Adrenal gland (tissue), 5 donors: ENCODE measurements around the gene ZNF93.
"Not testable (repeated sequence)": the region's sequence is repeated elsewhere in the genome, so short reads cannot be mapped to it uniquely, and the experiment has no call there.

Experiments
- POLR2A ChIP-seq, 2 donors: fragments of 450-650 bp; IDR thresholded peaks; one replicate each; pipeline ENCODE4 v1.6.1; 2017; ENCODE audit warnings: antibody characterized with exemption in 2 of 2, mild to moderate bottlenecking in 2 of 2, moderate library complexity in 1 of 2
- TF ChIP-seq, protein P1 (sequence below), 6 experiments: fragments of 450-650 bp in 4 of 6; fragments of 200-600 bp in 2 of 6; sonication (generic) in 1 of 6; IDR thresholded peaks; 1 replicate in 5 of 6; 2 replicates in 1 of 6; pipeline versions ENCODE4 v1.5.1 to v1.8.0; 2016 to 2021; ENCODE audit warnings: antibody characterized with exemption in 6 of 6, mild to moderate bottlenecking in 2 of 6, moderate library complexity in 1 of 6
- donor health status: DM: no; HTN: no; CAD: no.

DNA sequence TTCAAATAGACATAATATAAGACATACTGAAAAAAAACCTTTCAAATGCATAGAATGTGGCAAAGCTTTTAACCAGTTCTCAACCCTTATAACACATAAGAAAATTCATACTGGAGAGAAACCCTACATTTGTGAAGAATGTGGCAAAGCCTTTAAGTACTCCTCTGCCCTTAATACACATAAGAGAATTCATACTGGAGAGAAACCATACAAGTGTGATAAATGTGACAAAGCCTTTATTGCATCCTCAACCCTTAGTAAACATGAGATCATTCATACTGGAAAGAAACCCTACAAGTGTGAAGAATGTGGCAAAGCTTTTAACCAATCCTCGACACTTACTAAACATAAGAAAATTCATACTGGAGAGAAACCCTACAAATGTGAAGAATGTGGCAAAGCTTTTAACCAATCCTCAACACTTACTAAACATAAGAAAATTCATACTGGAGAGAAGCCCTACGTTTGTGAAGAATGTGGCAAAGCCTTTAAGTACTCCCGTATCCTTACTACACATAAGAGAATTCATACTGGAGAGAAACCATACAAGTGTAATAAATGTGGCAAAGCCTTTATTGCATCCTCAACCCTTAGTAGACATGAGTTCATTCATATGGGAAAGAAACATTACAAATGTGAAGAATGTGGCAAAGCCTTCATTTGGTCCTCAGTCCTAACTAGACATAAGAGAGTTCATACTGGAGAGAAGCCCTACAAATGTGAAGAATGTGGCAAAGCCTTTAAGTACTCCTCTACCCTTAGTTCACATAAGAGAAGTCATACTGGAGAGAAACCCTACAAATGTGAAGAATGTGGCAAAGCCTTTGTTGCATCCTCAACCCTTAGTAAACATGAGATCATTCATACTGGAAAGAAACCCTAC lies 32.9 kb downstream of the ZNF93 start:
- TF ChIP-seq, protein P1, sequence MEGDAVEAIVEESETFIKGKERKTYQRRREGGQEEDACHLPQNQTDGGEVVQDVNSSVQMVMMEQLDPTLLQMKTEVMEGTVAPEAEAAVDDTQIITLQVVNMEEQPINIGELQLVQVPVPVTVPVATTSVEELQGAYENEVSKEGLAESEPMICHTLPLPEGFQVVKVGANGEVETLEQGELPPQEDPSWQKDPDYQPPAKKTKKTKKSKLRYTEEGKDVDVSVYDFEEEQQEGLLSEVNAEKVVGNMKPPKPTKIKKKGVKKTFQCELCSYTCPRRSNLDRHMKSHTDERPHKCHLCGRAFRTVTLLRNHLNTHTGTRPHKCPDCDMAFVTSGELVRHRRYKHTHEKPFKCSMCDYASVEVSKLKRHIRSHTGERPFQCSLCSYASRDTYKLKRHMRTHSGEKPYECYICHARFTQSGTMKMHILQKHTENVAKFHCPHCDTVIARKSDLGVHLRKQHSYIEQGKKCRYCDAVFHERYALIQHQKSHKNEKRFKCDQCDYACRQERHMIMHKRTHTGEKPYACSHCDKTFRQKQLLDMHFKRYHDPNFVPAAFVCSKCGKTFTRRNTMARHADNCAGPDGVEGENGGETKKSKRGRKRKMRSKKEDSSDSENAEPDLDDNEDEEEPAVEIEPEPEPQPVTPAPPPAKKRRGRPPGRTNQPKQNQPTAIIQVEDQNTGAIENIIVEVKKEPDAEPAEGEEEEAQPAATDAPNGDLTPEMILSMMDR (IDR thresholded peaks at IDR 0.05): not testable (repeated sequence)
- not testable (repeated sequence) for TF ChIP-seq POLR2A (IDR thresholded peaks at IDR 0.05)
